A673 (cell line): ENCODE results near the gene GABRR2. TPM values are rescaled to one million over a fixed set of nuclear protein-coding genes. Genes with fewer than 3 reads are reported as not detected.

ENCODE experiments used
- BruUV-seq: library from RNA; stranded (reverse); fragments of 400-500 nt; replicated peaks from 2 replicates; lab custom pipeline; 2021; lab: Mats Ljungman, UMichigan
- CTCF ChIA-PET: fragments of 300-600 bp; sonication (Branson Sonifier 250); formaldehyde crosslinking; loops from one replicate; lab custom pipeline; 2022; ENCODE audit warnings: antibody characterized with exemption; lab: Charles Lee
- POLR2A ChIA-PET: fragments of 300-600 bp; sonication (Branson Sonifier 250); formaldehyde crosslinking; loops from one replicate; lab custom pipeline; 2022; ENCODE audit warnings: antibody characterized with exemption; ENCODE audit not compliant: low non-redundant PET; lab: Charles Lee
- DNase-seq: peaks from one replicate; pipeline ENCODE4 v3.0.0-alpha.2; 2015; ENCODE audit warnings: low spot score
- H3K27ac ChIP-seq: fragments of 200-600 bp; sonication (generic); 2 replicates; pipeline ENCODE4 v1.5.1; 2016; ENCODE audit warnings: mixed run types, low read depth, mild to moderate bottlenecking, mixed read lengths, antibody characterized with exemption, low read length; ENCODE audit not compliant: poor library complexity, severe bottlenecking
- H3K27me3 ChIP-seq: fragments of 200-600 bp; sonication (generic); replicated peaks from 2 replicates; pipeline ENCODE4 v1.6.1; 2017; ENCODE audit warnings: mixed run types, low read depth, mild to moderate bottlenecking, mixed read lengths, antibody characterized with exemption, low read length; ENCODE audit not compliant: insufficient read depth, poor library complexity
- H3K36me3 ChIP-seq: fragments of 200-600 bp; sonication (generic); 2 replicates; pipeline ENCODE4 v1.6.1; 2016; ENCODE audit warnings: mixed run types, mild to moderate bottlenecking, mixed read lengths, antibody characterized with exemption, low read length; ENCODE audit not compliant: insufficient read depth, poor library complexity, severe bottlenecking
- H3K4me1 ChIP-seq: fragments of 200-600 bp; sonication (generic); 2 replicates; pipeline ENCODE4 v1.6.1; 2017; ENCODE audit warnings: mixed run types, mild to moderate bottlenecking, mixed read lengths, antibody characterized with exemption, low read length; ENCODE audit not compliant: insufficient read depth, poor library complexity, severe bottlenecking
- H3K4me3 ChIP-seq: fragments of 200-600 bp; sonication (generic); 2 replicates; pipeline ENCODE4 v1.5.1; 2016; ENCODE audit warnings: low read depth, mixed run types, mild to moderate bottlenecking, mixed read lengths, low read length; ENCODE audit not compliant: poor library complexity, severe bottlenecking
- H3K9me3 ChIP-seq: fragments of 200-600 bp; sonication (generic); 2 replicates; pipeline ENCODE4 v1.6.1; 2016; ENCODE audit warnings: mixed run types, low read depth, mild to moderate bottlenecking, mixed read lengths, antibody characterized with exemption, low read length; ENCODE audit not compliant: poor library complexity, severe bottlenecking
- EZH2 ChIP-seq: fragments of 200-600 bp; sonication (generic); IDR thresholded peaks from 2 replicates; pipeline ENCODE4 v1.6.1; 2017; ENCODE audit warnings: borderline replicate concordance, low read depth, mild to moderate bottlenecking, mixed read lengths, antibody characterized with exemption, low read length; ENCODE audit not compliant: poor library complexity, severe bottlenecking
- intact Hi-C: fragments of 100-400 bp; cut with micrococcal nuclease; formaldehyde crosslinking; loops from one replicate; pipeline ENCODE4 v1.10.0; 2022; ENCODE audit not compliant: unreplicated experiment
- total RNA-seq: library from RNA; stranded (reverse); gene quantifications from 2 replicates; pipeline ENCODE4 v1.2.3, GENCODE V29; 2021
- TF ChIP-seq, protein P1 (sequence below): fragments of 300-800, 200-600 bp; sonication (generic); conservative IDR thresholded peaks from 2 replicates; pipeline ENCODE4 v1.5.1; 2017; ENCODE audit warnings: low read depth, mild to moderate bottlenecking, antibody characterized with exemption, low read length, moderate library complexity, mixed read lengths

The GABRR2 gene
- total RNA-seq, 1 experiment from 2014 or later, result 0.67 TPM

DNA sequence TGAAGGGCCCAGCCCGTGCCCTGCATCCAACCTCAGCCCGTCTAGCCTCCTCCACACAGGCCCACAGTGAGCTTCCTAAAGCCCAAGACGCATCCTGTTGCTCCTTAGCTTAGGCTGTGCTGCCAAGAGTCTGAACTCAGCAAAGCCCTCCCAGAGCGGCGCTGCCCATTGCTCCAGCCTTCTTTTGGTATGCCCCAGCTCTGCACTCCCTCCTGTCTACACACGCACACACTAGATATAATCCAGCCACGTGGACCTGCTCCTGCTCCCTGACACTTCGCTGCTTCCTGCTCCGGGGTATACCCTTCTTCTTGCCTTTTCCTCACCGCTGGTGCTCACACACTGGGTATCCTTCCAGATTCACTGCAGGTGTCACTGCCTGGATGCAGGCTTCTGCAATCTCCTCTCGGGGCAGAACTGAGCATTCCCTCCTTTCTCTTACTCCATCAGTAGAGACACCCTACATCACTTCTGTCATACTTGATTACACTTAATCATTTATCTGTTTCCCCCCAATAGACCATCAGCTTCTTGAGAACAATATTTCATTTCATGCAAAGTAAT, 23.8 kb downstream of the GABRR2 start:
- Histone ChIP-seq H3K4me1 (no peaks in the 10 kb centered on the region), H3K4me3 (no peak overlapping the region), H3K27me3 (no peaks in the 10 kb centered on the region), H3K27ac (no peak overlapping the region), H3K9me3 (no peaks in the 10 kb centered on the region), H3K36me3 (no peaks in the 10 kb centered on the region)
- CTCF ChIA-PET, result no interaction called here
- intact Hi-C loops, result no loop called here
- no TSS peak for BruUV-seq
- TF ChIP-seq, protein P1, sequence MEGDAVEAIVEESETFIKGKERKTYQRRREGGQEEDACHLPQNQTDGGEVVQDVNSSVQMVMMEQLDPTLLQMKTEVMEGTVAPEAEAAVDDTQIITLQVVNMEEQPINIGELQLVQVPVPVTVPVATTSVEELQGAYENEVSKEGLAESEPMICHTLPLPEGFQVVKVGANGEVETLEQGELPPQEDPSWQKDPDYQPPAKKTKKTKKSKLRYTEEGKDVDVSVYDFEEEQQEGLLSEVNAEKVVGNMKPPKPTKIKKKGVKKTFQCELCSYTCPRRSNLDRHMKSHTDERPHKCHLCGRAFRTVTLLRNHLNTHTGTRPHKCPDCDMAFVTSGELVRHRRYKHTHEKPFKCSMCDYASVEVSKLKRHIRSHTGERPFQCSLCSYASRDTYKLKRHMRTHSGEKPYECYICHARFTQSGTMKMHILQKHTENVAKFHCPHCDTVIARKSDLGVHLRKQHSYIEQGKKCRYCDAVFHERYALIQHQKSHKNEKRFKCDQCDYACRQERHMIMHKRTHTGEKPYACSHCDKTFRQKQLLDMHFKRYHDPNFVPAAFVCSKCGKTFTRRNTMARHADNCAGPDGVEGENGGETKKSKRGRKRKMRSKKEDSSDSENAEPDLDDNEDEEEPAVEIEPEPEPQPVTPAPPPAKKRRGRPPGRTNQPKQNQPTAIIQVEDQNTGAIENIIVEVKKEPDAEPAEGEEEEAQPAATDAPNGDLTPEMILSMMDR, result no peak
- no peak for TF ChIP-seq EZH2
- DNase-seq, result no peak
- POLR2A ChIA-PET, result no interaction called here

DNA sequence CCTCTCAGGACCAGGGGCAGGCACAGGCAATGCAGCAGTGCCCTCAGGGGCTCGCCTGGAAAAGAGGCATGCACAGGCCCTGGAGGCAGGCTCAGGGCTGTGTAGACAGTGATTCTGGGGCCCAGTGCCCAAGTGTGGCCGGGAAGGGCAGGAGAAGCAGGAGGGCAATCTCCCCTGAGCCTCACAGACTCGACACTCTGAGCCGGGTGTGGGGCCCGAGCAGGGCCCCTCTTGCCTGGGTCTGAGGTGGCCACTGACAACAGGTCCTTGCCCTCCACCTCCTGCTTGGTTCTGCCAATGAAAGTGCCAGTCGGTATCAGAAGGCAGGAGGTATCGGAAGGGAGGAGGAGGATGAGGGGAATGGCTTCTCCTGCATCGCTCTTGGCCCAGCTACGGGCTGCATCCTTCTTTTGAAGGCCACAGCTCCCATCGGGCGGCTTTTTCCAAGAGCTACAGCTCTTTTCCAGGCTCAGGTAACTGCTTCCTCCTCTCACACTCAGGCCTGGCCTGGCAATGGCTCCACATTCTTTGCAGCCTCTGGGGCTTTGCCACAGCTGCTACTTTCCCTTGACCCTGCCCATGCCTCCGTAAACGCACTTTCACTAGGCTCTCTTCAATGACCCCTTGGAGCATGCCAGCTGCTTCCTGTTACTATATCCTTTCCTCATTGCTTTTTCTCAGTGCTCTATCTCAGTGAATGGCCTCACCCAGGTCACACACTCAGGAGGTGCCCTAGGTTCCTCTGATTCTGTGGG, 24.5 kb downstream of the GABRR2 start:
- no peaks in the 10 kb centered on the region for H3K4me1 ChIP-seq
- TF ChIP-seq, protein P1, result no peak
- no peak for TF ChIP-seq EZH2
- H3K36me3 ChIP-seq, result no peaks in the 10 kb centered on the region
- ChIA-PET CTCF (no interaction called here), POLR2A (no interaction called here)
- no peaks in the 10 kb centered on the region for H3K27me3 ChIP-seq
- no TSS peak for BruUV-seq
- H3K27ac ChIP-seq, result no peak overlapping the region
- no peak for DNase-seq
- no peaks in the 10 kb centered on the region for H3K9me3 ChIP-seq
- no peak overlapping the region for H3K4me3 ChIP-seq
- intact Hi-C loops, result no loop called here

DNA sequence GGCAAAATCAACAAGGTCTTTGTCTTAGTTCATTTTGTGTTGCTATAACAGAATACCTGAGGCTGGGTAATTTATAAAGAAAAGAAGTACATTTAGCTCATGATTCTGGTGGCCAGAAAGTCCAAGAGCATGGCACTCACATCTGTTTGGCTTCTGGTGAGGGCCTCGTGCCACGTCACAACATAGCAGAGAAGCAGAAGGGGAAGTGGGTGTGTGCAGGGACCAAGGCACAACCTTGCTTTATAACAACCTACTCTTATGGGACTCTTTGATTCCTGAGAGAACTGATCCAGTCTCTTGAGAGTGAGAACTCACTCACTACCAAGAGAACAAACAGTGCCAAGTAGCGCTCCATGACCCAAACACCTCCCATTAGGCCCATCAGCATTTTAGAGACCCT, 25.4 kb downstream of the GABRR2 start:
- BruUV-seq, result no TSS peak

More for the DNA sequence above, 25.4 kb downstream of the GABRR2 start:
- no peak overlapping the region for H3K4me3 ChIP-seq
- no peak for DNase-seq
- H3K27me3 ChIP-seq, result no peaks in the 10 kb centered on the region
- no peak for TF ChIP-seq EZH2
- TF ChIP-seq, protein P1, result no peak
- H3K9me3 ChIP-seq, result no peaks in the 10 kb centered on the region
- intact Hi-C loops, result no loop called here
- no peaks in the 10 kb centered on the region for H3K4me1 ChIP-seq
- H3K36me3 ChIP-seq, result no peaks in the 10 kb centered on the region
- CTCF ChIA-PET, result interaction anchor here (0.6 kb wide), 1 partner anchor 142 kb away, joined by 3 read pairs; no protein-coding TSS in a partner anchor
- POLR2A ChIA-PET, result no interaction called here
- H3K27ac ChIP-seq, result no peak overlapping the region
